WERI-Rb-1 (cell line): ENCODE data around the gene KDM4C.

Experiments
- DNase-seq: peaks from one replicate; pipeline ENCODE4 v3.0.0-alpha.2; 2020
- H3K27ac ChIP-seq: fragments of 250-450 bp; sonication (Bioruptor Pico); 2 replicates; pipeline ENCODE4 v1.5.1; 2020; ENCODE audit warnings: mild to moderate bottlenecking, moderate library complexity
- H3K27me3 ChIP-seq: fragments of 250-450 bp; sonication (Bioruptor Pico); 2 replicates; pipeline ENCODE4 v1.5.1; 2021; ENCODE audit warnings: mild to moderate bottlenecking, low read depth, moderate library complexity; ENCODE audit not compliant: insufficient read depth, severe bottlenecking
- H3K36me3 ChIP-seq: fragments of 250-450 bp; sonication (Bioruptor Pico); 2 replicates; pipeline ENCODE4 v1.5.1; 2020; ENCODE audit warnings: mild to moderate bottlenecking, moderate library complexity
- H3K4me3 ChIP-seq: 2 replicates; pipeline ENCODE4 v1.5.1; 2011; ENCODE audit warnings: low read depth, mild to moderate bottlenecking, control low read depth, low read length
- H3K9me3 ChIP-seq: fragments of 250-450 bp; sonication (Bioruptor Pico); 2 replicates; pipeline ENCODE4 v1.5.1; 2021; ENCODE audit warnings: mild to moderate bottlenecking, moderate library complexity; ENCODE audit not compliant: severe bottlenecking
- TF ChIP-seq, protein P1 (sequence below): IDR thresholded peaks from 2 replicates; pipeline ENCODE4 v1.5.1; 2011; ENCODE audit warnings: low read depth, mild to moderate bottlenecking, control low read depth, inconsistent platforms, low read length

KDM4C gene

DNA sequence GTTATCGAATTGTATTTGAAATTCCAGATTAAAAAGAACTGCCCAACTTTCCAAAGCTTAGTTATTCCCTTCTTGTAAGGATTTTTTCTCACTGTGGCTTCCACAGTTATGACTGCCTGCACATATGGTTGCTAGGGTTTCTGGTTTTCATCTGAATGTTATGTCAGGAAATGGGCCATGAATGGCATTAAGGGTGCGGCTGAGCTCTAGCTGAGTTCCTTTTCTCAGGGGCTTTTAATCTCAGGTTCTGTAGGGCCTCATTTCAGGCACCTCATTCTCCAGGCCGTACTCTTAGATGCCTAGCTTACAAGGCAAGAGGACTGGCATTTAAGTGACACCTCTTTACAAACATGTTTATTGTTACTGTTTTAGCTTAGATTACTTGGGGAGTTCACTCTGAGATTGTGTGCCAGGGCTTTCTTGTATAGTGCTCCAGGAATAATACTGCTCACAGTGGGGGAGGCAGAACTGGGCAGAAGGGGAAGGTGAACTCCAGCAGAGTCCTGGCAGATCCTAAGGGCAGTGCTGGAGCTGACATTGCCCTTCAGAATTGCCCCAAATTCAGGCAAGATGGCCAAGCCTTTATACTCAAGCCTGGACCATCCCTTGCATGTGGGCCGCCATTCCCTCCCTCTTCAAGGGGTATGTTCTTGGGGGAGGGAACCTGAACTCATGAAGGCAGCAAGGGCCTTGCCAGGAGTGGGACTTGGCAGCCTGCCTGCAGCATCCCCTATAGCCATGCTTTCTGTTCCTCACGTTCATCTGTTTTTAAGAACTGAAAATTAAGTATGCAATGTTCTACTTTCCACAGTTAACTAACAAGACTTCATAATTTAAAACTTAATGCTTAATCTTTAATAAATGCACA, 111.5 kb downstream of the KDM4C start:
- DNase-seq: no peak
- TF ChIP-seq, protein P1, sequence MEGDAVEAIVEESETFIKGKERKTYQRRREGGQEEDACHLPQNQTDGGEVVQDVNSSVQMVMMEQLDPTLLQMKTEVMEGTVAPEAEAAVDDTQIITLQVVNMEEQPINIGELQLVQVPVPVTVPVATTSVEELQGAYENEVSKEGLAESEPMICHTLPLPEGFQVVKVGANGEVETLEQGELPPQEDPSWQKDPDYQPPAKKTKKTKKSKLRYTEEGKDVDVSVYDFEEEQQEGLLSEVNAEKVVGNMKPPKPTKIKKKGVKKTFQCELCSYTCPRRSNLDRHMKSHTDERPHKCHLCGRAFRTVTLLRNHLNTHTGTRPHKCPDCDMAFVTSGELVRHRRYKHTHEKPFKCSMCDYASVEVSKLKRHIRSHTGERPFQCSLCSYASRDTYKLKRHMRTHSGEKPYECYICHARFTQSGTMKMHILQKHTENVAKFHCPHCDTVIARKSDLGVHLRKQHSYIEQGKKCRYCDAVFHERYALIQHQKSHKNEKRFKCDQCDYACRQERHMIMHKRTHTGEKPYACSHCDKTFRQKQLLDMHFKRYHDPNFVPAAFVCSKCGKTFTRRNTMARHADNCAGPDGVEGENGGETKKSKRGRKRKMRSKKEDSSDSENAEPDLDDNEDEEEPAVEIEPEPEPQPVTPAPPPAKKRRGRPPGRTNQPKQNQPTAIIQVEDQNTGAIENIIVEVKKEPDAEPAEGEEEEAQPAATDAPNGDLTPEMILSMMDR: no peak
- Histone ChIP-seq H3K4me3 (no peak overlapping the region), H3K27me3 (no peaks in the 10 kb centered on the region), H3K9me3 (no peaks in the 10 kb centered on the region), H3K27ac (no peak overlapping the region), H3K36me3 (no peaks in the 10 kb centered on the region; the same call in 1 of the 2 replicates)

DNA sequence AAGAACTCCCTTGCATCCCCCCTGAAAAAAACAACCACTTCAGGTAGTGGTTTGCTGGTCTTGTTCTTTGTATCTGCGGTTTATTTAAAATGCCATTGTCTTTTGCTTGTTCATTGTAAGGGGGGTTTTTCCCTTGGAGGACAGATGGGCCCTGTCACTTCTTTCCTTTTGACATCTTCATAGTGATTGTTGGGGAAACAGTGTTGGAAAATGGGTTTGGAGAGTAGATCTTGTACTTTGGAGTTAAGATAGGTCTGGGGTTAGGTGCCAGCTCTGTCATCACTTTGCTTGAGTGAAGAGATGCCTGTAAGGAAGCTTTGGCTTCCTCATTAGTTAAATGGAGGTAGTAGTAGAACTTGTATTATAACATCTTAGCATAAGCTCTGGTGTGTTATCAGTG, 112.4 kb downstream of the KDM4C start:
- DNase-seq: no peak
- TF ChIP-seq, protein P1: no peak
- no peaks in the 10 kb centered on the region; the same call in 1 of the 2 replicates for H3K36me3 ChIP-seq
- H3K9me3 ChIP-seq: no peaks in the 10 kb centered on the region
- H3K27me3 ChIP-seq: no peaks in the 10 kb centered on the region
- no peak overlapping the region for H3K4me3 ChIP-seq
- H3K27ac ChIP-seq: no peak overlapping the region

DNA sequence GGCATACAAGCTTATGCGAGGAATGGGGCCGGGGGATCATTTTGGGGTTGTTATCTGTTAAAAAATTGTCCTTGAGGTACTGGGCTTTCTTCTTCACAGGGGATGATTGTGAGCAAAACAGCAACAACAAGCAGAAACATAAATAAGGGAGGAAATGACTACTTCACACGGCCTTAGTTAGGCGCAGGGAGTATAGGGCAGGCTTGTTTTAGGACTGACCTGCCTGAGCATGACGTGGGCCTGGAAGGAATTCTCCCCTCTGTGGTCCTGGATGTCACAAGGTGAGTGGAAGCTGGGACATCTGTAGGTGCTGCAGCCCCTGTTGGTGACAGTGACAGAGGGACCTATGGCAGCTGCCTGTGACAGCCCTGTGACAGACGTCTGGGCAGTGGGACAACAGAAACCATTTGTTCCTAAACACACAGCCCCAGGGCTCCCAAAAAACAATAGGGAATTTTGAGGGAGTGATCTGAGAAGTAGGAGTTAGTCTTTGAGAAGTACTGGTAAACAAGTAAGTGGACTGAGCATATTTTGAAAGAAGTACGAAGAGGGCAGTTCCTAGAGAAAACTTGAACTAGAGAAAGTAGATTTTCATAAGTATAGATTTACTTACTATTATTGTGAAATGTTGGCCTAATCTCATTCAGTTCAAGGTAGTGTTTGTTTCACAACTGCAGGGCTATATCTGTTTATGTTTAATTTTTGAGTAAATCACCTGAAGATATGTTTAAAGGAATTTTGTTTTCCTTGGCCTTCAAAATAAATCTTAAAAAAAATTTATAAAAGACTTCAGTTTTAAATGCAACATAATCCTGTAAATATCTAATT, 113.1 kb downstream of the KDM4C start:
- Histone ChIP-seq H3K9me3 (no peaks in the 10 kb centered on the region), H3K27me3 (no peaks in the 10 kb centered on the region), H3K27ac (no peak overlapping the region), H3K36me3 (no peaks in the 10 kb centered on the region; the same call in 1 of the 2 replicates), H3K4me3 (no peak overlapping the region)
- DNase-seq: no peak
- TF ChIP-seq, protein P1: no peak

DNA sequence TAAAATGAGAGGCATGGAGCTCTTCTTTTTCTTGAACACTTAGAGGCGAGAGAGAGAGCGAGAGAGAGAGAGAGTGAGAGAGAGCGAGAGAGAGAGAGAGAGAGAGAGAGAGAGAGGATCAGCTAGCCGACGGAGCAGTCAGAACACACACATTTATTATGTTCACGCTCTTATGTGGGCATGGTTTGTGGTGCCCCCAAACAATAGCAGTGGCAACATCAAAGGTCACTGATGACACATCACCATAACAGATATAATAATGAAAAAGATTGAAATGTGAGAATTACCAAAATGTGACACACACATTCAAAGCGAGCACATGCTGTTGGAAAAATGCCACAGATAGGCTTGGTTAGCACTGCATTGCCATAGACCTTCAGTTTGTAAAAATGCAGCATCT, 116.1 kb downstream of the KDM4C start:
- Histone ChIP-seq H3K9me3 (no peaks in the 10 kb centered on the region), H3K27me3 (no peaks in the 10 kb centered on the region), H3K36me3 (no peaks in the 10 kb centered on the region; the same call in 1 of the 2 replicates), H3K27ac (no peak overlapping the region), H3K4me3 (no peak overlapping the region)
- TF ChIP-seq, protein P1: no peak
- DNase-seq: no peak

DNA sequence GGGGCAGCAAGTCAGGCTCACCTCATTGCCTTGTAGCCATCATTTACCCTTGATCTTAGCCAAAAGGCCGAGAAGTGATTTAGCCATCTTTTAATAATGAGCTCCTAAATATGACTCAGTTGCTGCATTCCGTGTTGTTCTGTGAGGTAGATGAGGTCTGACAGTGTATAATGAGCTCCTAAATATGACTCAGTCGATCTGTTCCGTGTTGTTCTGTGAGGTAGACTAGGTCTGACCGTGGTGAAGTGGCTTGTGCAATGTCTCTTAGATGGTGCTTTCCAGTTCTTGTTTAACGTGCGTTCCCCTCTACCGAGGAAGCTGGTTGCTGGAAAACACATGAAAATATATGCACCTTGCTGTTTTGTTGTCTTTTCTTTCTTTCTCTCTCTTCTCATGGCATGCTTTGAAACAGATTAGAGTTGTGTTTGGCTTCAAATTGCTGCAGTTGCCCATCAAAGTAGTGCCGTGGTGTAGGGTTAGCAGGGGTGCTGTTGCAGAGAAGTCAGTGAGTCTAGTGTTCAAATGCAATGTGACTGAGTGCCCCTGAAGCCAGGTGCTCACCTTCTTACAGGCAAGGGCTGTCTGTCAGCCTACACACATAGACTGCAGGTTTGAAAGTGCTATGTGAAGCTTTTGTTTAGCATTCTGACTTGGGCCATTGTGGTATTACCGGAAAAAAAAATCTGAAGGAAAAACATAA, 118.6 kb downstream of the KDM4C start:
- no peaks in the 10 kb centered on the region for H3K36me3 ChIP-seq
- TF ChIP-seq, protein P1: no peak
- no peaks in the 10 kb centered on the region for H3K27me3 ChIP-seq
- no peak overlapping the region for H3K4me3 ChIP-seq
- H3K27ac ChIP-seq: no peak overlapping the region
- no peaks in the 10 kb centered on the region for H3K9me3 ChIP-seq
- DNase-seq: no peak
